GM12892 (cell line): ENCODE results near the gene UBTD2.
"Not testable (repeated sequence)": the region's sequence is repeated elsewhere in the genome, so short reads cannot be mapped to it uniquely, and the experiment has no call there.

Experiments
- POLR2A ChIP-seq: IDR thresholded peaks from 2 replicates; pipeline ENCODE4 v1.6.1; 2011; ENCODE audit warnings: low read depth, low read length, control low read depth
- POLR2AphosphoS5 ChIP-seq: IDR thresholded peaks from 2 replicates; pipeline ENCODE4 v1.6.1; 2011; ENCODE audit warnings: low read depth, low read length, control low read depth

- not testable (repeated sequence) for TF ChIP-seq POLR2A, POLR2AphosphoS5
Observed at GRCh38 chr5:172287140-172287539, 3.6 kb upstream of the UBTD2 start.
